Stomach smooth muscle (tissue), 2 donors: Measurements from ENCODE around the gene ZNF398.

ENCODE experiments used
- H3K27ac ChIP-seq: one replicate; pipeline ENCODE4 v1.7.0; 2013; ENCODE audit warnings: mild to moderate bottlenecking, low read length, inconsistent platforms
- H3K27me3 ChIP-seq, 2 donors: one replicate each; pipeline ENCODE4 v1.7.0; 2013; ENCODE audit warnings: low read length in 2 of 2; ENCODE audit not compliant: insufficient read depth in 2 of 2, control insufficient read depth in 1 of 2
- H3K36me3 ChIP-seq, 2 donors: one replicate each; pipeline ENCODE4 v1.7.0; 2013; ENCODE audit warnings: low read length in 2 of 2; ENCODE audit not compliant: control insufficient read depth in 2 of 2, insufficient read depth in 2 of 2
- H3K4me1 ChIP-seq: one replicate; pipeline ENCODE4 v1.7.0; 2013; ENCODE audit warnings: low read length; ENCODE audit not compliant: control insufficient read depth, insufficient read depth
- H3K4me3 ChIP-seq, 2 donors: one replicate each; pipeline ENCODE4 v1.7.0; 2013; ENCODE audit warnings: low read length in 2 of 2
- H3K9ac ChIP-seq, 2 donors: one replicate each; pipeline ENCODE4 v1.7.0; 2013; ENCODE audit warnings: low read length in 2 of 2, mild to moderate bottlenecking in 1 of 2
- H3K9me3 ChIP-seq, 2 donors: one replicate each; pipeline ENCODE4 v1.7.0; 2013; ENCODE audit warnings: low read length in 2 of 2; ENCODE audit not compliant: control insufficient read depth in 2 of 2
- donor health status: healthy.
- donor health status: Pancreatic carcinoma.

Gene ZNF398

DNA sequence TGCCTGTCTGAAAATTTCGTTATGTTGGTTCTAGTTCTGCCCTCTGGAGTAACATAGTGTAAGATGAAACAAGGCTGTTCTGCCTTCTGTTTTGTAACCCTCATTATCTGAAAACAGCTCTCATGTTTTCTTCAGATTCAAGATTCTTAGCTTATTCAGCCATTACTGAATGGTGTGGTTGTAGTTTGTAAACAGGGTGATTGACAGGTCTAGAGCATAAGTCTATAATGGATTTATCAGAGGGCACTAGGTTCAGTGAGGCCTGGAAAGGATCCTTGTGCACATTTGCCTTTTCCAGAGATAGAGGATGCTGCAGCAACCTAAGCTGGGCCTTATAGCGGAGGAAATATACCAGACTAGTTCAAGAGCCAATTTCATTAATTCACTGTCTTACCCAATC, 6.1 kb downstream of the ZNF398 start:
- Histone ChIP-seq H3K27ac (no peak overlapping the region), H3K27me3 (no peaks in the 10 kb centered on the region), H3K9ac (no peak overlapping the region), H3K36me3 (peaks cover 0 to 8% of the 10 kb centered on the region in 2 donors), H3K4me1 (peaks cover 6% of the 10 kb centered on the region), H3K9me3 (no peaks in the 10 kb centered on the region), H3K4me3 (no peak overlapping the region)

- Histone ChIP-seq H3K9me3 (no peaks in the 10 kb centered on the region), H3K4me3 (no peak overlapping the region), H3K4me1 (peaks cover 3% of the 10 kb centered on the region), H3K27me3 (no peaks in the 10 kb centered on the region), H3K36me3 (peaks cover 0 to 8% of the 10 kb centered on the region in 2 donors), H3K9ac (no peak overlapping the region), H3K27ac (no peak overlapping the region)
Observed at GRCh38 chr7:149154056-149154455, 6.8 kb downstream of the ZNF398 start.

DNA sequence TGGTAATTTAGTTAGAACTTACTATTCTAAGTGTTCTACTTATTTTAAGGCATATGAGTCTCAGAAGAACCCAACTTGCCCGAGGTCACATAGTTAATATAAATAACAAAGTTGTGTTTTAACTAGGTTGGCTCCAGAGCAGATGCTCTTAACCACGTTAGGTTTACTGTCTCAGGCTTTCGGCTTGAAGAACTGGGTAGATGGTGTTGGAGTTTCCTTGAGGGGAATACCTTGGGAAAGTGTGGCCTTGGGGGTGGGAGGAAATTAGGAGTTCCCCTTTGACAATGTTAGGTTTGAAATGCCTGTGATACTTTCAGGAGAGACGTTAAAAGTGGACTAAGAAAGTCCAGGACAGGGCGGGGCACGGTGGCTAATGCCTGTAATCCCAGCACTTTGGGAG, 9.6 kb downstream of the ZNF398 start:
- H3K27me3 ChIP-seq: no peaks in the 10 kb centered on the region
- peaks cover 11 to 12% of the 10 kb centered on the region in 2 donors for H3K36me3 ChIP-seq
- no peak overlapping the region for H3K4me3 ChIP-seq
- no peak overlapping the region for H3K27ac ChIP-seq
- no peak overlapping the region for H3K9ac ChIP-seq
- peaks cover 3% of the 10 kb centered on the region for H3K4me1 ChIP-seq
- no peaks in the 10 kb centered on the region for H3K9me3 ChIP-seq

GRCh38 chr7:149161241-149161848, 14.1 kb downstream of the ZNF398 start:
- no peaks in the 10 kb centered on the region for H3K27me3 ChIP-seq
- H3K4me1 ChIP-seq: no peaks in the 10 kb centered on the region
- H3K9me3 ChIP-seq: no peaks in the 10 kb centered on the region
- peaks cover 13 to 20% of the 10 kb centered on the region in 2 donors for H3K36me3 ChIP-seq
- H3K4me3 ChIP-seq: no peak overlapping the region
- H3K9ac ChIP-seq: no peak overlapping the region
- H3K27ac ChIP-seq: no peak overlapping the region

GRCh38 chr7:149166142-149166541, 18.9 kb downstream of the ZNF398 start:
- H3K4me3 ChIP-seq: no peak overlapping the region
- H3K27ac ChIP-seq: no peak overlapping the region
- no peaks in the 10 kb centered on the region for H3K4me1 ChIP-seq
- H3K36me3 ChIP-seq: peaks cover 30 to 33% of the 10 kb centered on the region in 2 donors
- no peak overlapping the region for H3K9ac ChIP-seq
- H3K9me3 ChIP-seq: no peaks in the 10 kb centered on the region
- H3K27me3 ChIP-seq: no peaks in the 10 kb centered on the region

DNA sequence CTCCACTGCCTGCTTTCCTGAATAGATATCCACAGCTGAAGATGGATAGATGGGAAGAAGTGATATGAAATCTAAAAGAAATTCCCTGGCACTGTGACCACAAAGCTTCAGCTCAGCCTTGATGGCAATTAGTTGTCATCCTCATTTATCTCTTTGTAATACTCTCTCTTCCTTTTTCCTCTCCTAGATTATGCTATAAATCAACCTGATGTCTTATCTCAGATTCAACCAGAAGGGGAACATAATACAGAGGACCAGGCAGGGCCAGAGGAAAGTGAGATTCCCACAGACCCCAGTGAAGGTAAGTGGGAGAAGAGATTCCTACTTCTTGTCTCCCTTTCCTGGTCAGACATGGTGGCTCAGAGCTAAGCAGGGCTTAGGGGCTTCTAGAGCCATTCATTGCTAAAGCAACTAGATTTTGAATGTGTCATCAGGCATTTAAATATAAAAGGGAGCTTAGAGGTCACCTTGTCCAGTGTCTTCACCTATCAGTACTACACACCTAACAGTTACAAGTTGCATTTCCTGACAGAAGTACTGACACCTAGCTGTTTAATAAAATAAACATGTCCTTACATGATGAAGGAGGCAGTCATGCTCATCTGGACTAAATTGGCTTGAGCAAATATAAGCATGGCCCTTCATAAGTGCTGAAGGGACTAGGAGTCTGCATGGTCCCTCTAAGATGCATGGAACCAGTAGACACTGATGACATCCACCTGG, 19.5 kb downstream of the ZNF398 start:
- H3K4me3 ChIP-seq: no peak overlapping the region
- peaks cover 26 to 30% of the 10 kb centered on the region in 2 donors for H3K36me3 ChIP-seq
- H3K27me3 ChIP-seq: no peaks in the 10 kb centered on the region
- no peak overlapping the region for H3K9ac ChIP-seq
- no peaks in the 10 kb centered on the region for H3K9me3 ChIP-seq
- H3K4me1 ChIP-seq: no peaks in the 10 kb centered on the region
- H3K27ac ChIP-seq: no peak overlapping the region

DNA sequence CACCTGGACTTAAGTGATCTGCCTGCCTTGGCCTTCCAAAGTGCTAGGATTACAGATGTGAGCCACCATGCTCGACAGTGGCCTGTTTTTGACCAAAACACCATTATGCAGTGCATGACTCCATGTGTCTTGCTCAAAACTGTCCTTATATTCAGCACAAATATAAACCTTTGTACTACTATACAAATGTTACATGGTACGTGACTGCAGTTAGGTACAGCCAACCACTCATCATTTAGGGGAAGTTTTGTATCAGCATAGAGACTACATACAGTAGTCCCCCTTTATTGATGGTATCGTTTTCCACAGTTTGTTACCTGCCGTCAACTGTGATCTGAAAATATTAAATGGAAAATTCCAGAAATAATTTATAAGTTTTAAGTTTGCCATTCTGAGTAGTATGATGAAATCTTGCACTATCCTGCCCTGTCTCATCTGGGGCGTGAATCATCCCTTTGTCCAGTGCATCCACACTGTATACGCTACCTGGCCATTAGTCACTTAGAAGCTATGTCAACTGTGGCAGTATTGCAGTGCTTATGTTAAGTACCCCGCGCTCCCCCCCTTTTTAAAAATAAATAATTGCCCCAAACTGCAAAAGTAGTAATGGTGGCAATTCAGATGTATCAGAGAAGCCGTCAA, 24.8 kb downstream of the ZNF398 start:
- Histone ChIP-seq H3K36me3 (peaks cover 27 to 29% of the 10 kb centered on the region in 2 donors), H3K27me3 (no peaks in the 10 kb centered on the region), H3K9ac (no peak overlapping the region), H3K27ac (no peak overlapping the region), H3K4me1 (no peaks in the 10 kb centered on the region), H3K9me3 (no peaks in the 10 kb centered on the region), H3K4me3 (no peak overlapping the region)

GRCh38 chr7:149172534-149172920, 25.3 kb downstream of the ZNF398 start:
- Histone ChIP-seq H3K36me3 (peaks cover 28 to 32% of the 10 kb centered on the region in 2 donors), H3K9me3 (no peaks in the 10 kb centered on the region), H3K4me1 (no peaks in the 10 kb centered on the region), H3K4me3 (no peak overlapping the region), H3K27ac (no peak overlapping the region), H3K27me3 (no peaks in the 10 kb centered on the region), H3K9ac (no peak overlapping the region)

DNA sequence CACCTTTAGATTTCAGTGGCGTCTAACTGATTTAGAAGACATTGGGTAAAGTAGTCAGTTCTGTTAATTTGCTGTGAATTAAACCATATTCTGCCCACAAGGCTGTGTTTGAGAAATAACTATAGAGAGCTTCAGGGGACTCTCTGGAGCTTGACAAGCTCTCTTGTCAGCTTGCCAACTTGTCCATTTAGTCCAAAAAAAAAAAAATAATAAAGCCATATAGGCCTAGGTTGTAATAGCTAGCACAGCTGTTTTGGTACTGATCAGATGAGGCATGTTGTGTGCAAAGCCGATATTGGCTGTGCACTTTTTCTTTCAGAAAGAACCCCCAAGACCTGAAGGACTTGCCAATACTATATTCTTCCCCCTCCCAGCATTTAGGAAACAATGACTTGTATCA, 27.9 kb downstream of the ZNF398 start:
- H3K4me3 ChIP-seq: no peak overlapping the region

DNA sequence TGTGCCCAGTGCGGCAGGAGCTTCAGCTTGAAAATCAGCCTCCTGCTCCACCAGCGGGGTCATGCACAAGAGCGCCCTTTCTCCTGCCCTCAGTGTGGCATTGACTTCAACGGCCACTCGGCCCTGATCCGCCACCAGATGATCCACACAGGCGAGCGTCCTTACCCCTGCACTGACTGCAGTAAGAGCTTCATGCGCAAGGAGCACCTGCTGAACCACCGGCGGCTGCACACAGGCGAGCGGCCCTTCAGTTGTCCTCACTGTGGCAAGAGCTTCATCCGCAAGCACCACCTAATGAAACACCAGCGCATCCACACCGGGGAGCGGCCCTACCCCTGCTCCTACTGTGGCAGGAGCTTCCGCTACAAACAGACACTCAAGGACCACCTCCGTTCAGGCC, 32.0 kb downstream of the ZNF398 start:
- no peak overlapping the region for H3K27ac ChIP-seq
- no peaks in the 10 kb centered on the region for H3K9me3 ChIP-seq
- no peaks in the 10 kb centered on the region for H3K4me1 ChIP-seq
- peaks cover 37 to 44% of the 10 kb centered on the region in 2 donors for H3K36me3 ChIP-seq
- no peaks in the 10 kb centered on the region for H3K27me3 ChIP-seq
- H3K9ac ChIP-seq: no peak overlapping the region
- no peak overlapping the region for H3K4me3 ChIP-seq

More for the DNA sequence above, 27.9 kb downstream of the ZNF398 start:
- Histone ChIP-seq H3K27me3 (no peaks in the 10 kb centered on the region), H3K4me1 (no peaks in the 10 kb centered on the region), H3K27ac (no peak overlapping the region), H3K9ac (no peak overlapping the region), H3K9me3 (no peaks in the 10 kb centered on the region), H3K36me3 (peaks cover 36 to 39% of the 10 kb centered on the region in 2 donors)
